ENCODE data around the gene SCD. TPM values are rescaled to one million over a fixed set of nuclear protein-coding genes. Genes with fewer than 3 reads are reported as not detected.
"Not testable (repeated sequence)": the region's sequence is repeated elsewhere in the genome, so short reads cannot be mapped to it uniquely, and the experiment has no call there.

The SCD gene
- 276 TPM for total RNA-seq
- long read RNA-seq, full-length matches to known transcripts, result 304 of 428 reads
- long read RNA-seq, partial matches to known transcripts, result 114 of 428 reads
- long read RNA-seq, other reads (novel, unspliced or antisense), result 10 of 428 reads

DNA sequence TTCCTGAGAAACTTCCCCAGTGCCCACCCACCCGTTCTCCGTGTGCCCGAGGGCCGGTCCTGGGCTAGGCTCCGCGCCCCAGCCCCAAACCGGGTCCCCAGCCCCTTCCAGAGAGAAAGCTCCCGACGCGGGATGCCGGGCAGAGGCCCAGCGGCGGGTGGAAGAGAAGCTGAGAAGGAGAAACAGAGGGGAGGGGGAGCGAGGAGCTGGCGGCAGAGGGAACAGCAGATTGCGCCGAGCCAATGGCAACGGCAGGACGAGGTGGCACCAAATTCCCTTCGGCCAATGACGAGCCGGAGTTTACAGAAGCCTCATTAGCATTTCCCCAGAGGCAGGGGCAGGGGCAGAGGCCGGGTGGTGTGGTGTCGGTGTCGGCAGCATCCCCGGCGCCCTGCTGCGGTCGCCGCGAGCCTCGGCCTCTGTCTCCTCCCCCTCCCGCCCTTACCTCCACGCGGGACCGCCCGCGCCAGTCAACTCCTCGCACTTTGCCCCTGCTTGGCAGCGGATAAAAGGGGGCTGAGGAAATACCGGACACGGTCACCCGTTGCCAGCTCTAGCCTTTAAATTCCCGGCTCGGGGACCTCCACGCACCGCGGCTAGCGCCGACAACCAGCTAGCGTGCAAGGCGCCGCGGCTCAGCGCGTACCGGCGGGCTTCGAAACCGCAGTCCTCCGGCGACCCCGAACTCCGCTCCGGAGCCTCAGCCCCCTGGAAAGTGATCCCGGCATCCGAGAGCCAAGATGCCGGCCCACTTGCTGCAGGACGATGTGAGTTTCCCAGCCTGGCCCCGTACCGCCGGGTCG is at the start of gene SCD:
Gene SCD, plus strand, starts transcription at position 469 of the 803 bp plus-strand sequence. Its CDS starts 272 bp downstream, at position 741.
- peaks cover 9% of the 10 kb centered on the region for H3K4me1 ChIP-seq
- peak within 1 kb of the TSS; percentile 72 for H3K4me3 ChIP-seq
- H3K9me3 ChIP-seq, result no peaks in the 10 kb centered on the region
- H3K36me3 ChIP-seq, result no peaks in the 10 kb centered on the region
- ATAC-seq, result peak; percentile 95
- TF ChIP-seq, protein P1, sequence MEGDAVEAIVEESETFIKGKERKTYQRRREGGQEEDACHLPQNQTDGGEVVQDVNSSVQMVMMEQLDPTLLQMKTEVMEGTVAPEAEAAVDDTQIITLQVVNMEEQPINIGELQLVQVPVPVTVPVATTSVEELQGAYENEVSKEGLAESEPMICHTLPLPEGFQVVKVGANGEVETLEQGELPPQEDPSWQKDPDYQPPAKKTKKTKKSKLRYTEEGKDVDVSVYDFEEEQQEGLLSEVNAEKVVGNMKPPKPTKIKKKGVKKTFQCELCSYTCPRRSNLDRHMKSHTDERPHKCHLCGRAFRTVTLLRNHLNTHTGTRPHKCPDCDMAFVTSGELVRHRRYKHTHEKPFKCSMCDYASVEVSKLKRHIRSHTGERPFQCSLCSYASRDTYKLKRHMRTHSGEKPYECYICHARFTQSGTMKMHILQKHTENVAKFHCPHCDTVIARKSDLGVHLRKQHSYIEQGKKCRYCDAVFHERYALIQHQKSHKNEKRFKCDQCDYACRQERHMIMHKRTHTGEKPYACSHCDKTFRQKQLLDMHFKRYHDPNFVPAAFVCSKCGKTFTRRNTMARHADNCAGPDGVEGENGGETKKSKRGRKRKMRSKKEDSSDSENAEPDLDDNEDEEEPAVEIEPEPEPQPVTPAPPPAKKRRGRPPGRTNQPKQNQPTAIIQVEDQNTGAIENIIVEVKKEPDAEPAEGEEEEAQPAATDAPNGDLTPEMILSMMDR (IDR thresholded peaks at IDR 0.05), result no peak
- DNase-seq, result peak; percentile 93
- intact Hi-C loops (cut with DNase I), result no loop called here
- peak within 1 kb of the TSS; percentile 71 for H3K27ac ChIP-seq
- no peaks in the 10 kb centered on the region for H3K27me3 ChIP-seq

DNA sequence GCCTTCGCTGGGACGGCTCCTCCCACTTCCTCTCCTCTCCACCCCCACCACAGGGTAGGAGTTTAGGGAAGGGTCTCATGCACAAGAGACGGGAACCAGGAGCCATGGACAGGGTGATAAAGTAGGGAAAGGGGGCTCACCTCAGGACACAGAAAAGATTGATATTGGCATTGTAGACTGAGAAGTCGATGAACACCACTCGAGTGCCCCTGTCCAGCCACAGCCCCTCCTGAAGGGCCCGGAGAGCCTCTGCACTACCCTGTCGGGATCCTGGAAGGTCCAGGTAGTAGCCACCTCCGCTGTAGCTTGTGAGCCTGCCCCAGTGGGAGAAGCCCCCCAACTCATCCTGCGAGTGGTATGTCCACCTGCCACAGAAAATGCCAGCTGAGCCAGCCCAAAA is 49.8 kb upstream of the SCD start:
- H3K27me3 ChIP-seq, result no peaks in the 10 kb centered on the region
- H3K4me3 ChIP-seq, result no peak overlapping the region
- H3K36me3 ChIP-seq, result no peaks in the 10 kb centered on the region
- intact Hi-C loops (cut with DNase I), result no loop called here
- H3K27ac ChIP-seq, result no peak overlapping the region
- no peaks in the 10 kb centered on the region for H3K9me3 ChIP-seq
- TF ChIP-seq, protein P1 (IDR thresholded peaks at IDR 0.05), result no peak
- ATAC-seq (no peak), DNase-seq (no peak)
- H3K4me1 ChIP-seq, result peaks cover 5% of the 10 kb centered on the region

DNA sequence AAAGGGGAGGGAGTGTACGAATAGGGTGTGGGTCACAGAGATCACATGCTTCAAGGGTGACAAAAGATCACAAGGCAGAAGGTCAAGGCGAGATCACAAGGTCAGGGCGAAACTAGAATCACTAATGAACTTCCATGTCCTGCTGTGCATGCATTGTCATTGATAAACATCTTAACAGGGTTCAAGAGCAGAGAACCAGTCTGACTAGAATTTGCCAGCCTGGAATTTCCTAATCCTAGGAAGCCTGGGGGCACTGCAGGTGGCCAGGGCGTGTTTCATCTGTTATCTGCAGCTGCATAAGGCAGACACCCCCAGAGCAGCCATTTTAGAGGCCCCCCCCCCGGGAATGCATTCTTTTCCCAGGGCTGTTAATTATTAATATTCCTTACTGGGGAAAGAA is 45.9 kb upstream of the SCD start:
- H3K4me3 ChIP-seq; intact Hi-C loops (cut with DNase I); ATAC-seq; H3K27ac ChIP-seq; DNase-seq; H3K9me3 ChIP-seq; H3K36me3 ChIP-seq; H3K4me1 ChIP-seq; H3K27me3 ChIP-seq: not testable (repeated sequence)

DNA sequence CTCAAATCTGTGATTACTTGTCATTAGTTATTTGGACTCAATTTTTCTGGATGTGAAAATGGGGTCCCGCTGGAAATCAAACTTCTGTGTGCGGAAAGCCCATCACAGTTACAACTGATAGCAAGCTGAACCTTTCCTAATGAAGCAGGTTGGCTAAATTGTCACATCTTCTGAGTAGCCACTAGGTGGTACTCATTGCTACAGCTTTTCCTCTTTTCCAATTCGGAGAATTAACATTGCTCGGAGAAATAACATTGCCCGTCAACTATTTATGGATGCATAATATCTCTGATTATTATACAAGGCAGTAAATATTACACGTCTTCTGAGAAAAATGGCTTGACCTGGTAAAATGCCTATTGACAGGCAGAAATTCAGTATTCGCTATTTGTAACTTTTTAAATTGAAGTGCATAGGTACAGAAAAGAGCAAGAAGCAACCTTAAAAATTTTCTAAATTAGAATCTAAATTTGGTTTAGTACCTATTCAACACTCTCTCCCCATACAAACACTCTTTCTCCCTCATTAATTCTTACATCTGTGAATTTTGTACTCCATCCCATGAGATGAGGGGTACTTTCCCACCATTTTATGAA is 43.2 kb upstream of the SCD start:
- Histone ChIP-seq H3K9me3 (no peaks in the 10 kb centered on the region), H3K27ac (no peak overlapping the region), H3K4me3 (no peak overlapping the region), H3K27me3 (no peaks in the 10 kb centered on the region), H3K4me1 (no peaks in the 10 kb centered on the region), H3K36me3 (no peaks in the 10 kb centered on the region)
- peak; percentile 69 for ATAC-seq
- intact Hi-C loops (cut with DNase I), result no loop called here
- DNase-seq, result no peak
- TF ChIP-seq, protein P1 (IDR thresholded peaks at IDR 0.05), result peak; percentile 57

DNA sequence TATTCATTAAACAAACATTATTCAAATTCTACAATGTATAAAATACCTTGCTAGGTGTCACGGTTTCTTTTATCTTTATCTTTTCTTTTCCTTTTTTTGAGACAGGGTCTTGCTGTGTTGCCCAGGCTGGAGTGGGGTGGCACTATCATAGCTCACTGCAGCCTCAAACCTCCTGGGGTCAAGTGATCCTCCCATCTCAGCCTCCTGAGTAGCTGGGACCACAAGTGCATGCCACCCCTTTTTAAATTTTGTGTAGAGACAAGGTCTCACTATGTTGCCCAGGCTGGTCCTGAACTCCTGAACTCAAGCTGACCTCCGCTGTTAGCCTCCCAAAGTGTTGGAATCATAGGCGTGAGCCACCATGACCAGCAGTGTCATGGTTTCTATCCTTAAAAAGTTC is 42.6 kb upstream of the SCD start:
- H3K27me3 ChIP-seq, result no peaks in the 10 kb centered on the region
- ATAC-seq (no peak), DNase-seq (no peak)
- TF ChIP-seq, protein P1 (IDR thresholded peaks at IDR 0.05), result no peak
- H3K4me1 ChIP-seq, result no peaks in the 10 kb centered on the region
- no peaks in the 10 kb centered on the region for H3K9me3 ChIP-seq
- no peaks in the 10 kb centered on the region for H3K36me3 ChIP-seq
- no peak overlapping the region for H3K4me3 ChIP-seq
- intact Hi-C loops (cut with DNase I), result no loop called here
- H3K27ac ChIP-seq, result no peak overlapping the region

DNA sequence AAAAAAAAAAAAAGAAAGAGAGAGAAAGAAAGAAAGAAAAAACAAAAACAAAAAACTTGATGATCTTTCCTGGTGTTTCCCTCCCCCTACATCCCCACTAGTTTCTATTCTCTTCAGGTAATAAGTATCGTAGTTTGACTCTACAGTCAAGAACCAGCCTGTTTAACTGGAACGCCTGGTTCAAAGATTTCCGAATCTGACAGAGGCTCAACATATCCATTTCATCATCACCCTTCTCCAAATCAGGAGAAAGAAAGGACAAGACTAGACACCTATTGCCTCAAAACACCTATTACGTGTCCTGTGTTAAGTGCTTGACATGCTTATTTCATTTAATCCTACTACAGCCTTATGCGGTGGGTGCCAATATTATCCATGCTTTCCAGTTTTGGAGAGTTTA is 40.2 kb upstream of the SCD start:
- ATAC-seq, result no peak
- Histone ChIP-seq H3K4me3 (no peak overlapping the region), H3K27ac (no peak overlapping the region), H3K36me3 (no peaks in the 10 kb centered on the region), H3K4me1 (no peaks in the 10 kb centered on the region), H3K27me3 (peaks cover 7% of the 10 kb centered on the region), H3K9me3 (no peaks in the 10 kb centered on the region)
- intact Hi-C loops (cut with DNase I), result no loop called here
- no peak for DNase-seq
- TF ChIP-seq, protein P1 (IDR thresholded peaks at IDR 0.05), result no peak

Data from upper lobe of right lung (tissue), 1 donor.